ENCODE data around the gene PGBD5. TPM values are rescaled to one million over a fixed set of nuclear protein-coding genes. Genes with fewer than 3 reads are reported as not detected.

The PGBD5 gene
- total RNA-seq, 1 donor from 2014 or later, result 3.5 TPM

DNA sequence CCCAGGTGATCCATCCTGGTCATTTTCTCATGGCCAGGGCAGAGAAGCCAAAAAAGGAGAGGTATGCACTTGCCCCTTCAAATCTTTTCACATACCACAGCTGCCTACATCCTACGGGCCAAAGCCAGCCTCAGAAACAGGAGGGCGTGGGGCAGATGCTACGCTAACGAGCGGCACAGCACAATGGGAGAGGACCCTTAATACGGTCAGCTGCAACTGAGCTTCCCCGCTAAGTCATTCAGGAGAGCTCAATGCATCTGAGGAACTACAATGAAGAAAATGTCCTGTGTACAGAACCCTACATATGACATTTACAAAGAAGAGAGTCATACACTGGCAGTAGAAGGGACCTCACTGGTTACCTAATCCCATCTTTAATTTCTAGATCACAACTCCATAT is 78.2 kb downstream of the PGBD5 start:
- DNase-seq (ENCODE audit: low spot score), result no peak

DNA sequence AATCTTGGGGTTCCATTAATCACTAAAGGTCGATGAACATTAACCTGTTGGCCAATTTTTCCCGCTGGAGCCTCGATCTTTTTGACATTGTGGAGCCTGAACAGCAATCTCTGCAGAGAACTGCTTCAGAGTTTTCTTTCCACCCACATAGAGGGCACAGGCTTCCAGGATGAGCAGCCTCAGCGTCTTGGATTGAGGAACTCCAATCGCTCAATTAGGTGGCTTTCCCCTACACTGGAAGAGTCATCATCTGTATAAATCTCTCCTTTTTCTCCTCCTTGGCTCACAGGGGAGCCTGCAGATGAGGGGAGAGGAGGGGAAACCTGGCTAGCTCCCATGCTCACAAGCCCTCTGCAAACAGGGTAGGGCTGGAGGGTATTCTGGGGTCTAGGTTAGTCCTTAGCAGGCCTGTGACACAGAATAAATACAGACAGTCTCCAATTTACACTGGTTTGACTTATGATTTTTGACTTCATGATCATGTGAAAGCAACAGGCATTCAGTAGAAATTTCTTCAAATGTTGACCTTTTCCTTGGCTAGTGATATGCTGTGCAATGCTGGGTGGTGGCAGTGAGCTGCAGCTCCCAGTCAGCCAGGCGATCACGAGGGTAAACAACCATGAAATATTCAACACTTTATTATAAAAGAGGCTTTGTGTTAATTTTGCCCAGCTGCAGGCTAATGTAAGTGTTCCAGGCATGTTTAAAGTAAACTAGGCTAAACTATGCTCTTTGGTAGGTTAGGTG is 80.8 kb downstream of the PGBD5 start:
- DNase-seq (ENCODE audit: low spot score), result no peak

DNA sequence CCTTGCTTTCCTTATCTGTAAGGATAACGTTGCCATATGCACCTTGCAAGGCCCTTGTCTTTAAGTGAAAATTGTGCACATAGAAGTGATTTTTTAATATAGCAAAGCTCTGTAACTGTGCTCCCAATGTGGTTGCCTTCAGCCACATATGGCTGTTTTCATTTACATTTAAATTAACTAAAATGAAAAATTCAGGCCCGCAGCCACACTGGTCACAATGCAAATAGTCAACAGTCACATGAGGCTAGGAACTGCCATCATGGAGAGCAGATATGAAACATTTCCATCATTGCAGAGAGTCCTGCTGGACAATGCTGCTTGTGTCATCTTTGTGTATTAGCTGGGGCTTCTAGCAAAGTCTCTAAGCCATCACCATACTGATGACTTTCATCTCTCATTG is 83.4 kb downstream of the PGBD5 start:
- no peak for DNase-seq (ENCODE audit: low spot score)

DNA sequence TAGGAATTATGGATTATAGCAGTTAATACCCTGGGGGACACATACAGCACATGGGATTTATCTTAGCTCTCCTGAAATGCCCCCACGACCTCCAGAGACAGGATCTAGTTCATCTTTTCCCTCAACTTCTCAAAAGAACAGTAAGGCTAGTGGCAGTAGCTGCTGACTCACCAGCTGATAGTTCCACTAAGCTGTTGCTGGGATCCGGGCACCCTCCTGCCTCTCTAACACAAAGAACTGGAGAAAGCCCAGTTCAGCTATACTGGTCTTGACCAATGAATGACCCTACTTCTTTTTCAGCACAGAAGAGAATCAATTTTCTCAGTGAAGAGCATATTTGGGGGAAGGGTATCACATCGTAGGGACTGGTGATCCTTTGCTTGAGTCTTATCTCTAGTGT is 84.1 kb downstream of the PGBD5 start:
- no peak for DNase-seq (ENCODE audit: low spot score)

- DNase-seq (ENCODE audit: low spot score), result no peak
Measured at GRCh38 chr1:230341162-230341546, 85.0 kb downstream of the PGBD5 start.

GRCh38 chr1:230340526-230341161 is 85.5 kb downstream of the PGBD5 start:
- no peak for DNase-seq (ENCODE audit: low spot score)

- no peak for DNase-seq (ENCODE audit: low spot score)
Measured at GRCh38 chr1:230339033-230339432, 87.1 kb downstream of the PGBD5 start.

DNA sequence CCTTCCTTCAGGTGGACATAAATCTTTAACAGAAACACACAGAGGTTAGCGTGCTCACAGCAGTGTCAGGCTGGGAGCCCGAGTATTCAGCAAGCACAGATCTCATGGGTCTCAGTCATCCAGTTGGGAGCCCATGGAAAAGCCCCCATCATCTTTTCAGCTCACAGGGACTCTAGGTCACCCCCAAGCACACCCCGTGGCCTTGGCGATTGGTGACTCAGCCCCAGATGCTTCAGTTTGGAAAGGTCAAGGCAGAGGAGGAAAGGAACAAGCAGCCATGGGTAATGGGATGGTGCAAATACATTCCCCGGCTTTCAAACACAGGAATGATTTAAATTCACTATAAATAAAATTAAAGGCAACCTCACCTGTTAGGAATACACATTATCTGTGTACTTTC is 88.9 kb downstream of the PGBD5 start:
- no peak for DNase-seq (ENCODE audit: low spot score)

DNA sequence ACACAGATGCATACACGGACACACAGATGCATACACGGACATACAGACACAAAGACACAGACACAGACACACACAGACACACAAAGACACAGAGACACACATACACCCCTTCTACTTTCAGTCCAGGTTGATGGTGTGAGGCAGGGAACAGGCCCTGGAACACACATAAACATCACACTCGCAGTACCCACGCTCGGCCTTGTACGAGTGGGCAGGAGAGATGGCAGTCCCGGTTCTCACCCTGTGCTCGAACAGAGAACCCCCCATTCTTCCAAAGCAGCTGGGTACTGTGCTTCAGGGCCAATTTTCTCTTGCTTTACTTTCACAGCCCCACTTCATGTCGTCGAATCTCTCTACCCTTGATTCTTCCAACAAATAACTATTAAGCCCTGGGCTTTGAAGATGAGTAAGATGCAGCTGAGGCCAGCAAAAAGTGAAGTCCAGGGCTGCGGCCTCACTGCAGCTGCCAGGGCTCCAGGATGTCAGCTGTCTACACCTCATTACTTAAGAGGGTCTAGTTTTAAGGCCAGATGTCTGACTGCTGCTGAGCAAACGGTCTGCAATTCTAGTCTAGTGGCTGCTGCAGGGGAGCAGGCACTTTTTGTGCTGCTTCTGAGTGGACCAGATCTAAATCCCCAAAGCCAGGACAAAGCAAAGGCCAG is 90.1 kb downstream of the PGBD5 start:
- no peak for DNase-seq (ENCODE audit: low spot score)

- DNase-seq (ENCODE audit: low spot score), result no peak
Measured at GRCh38 chr1:230334447-230334837, 91.7 kb downstream of the PGBD5 start.

- DNase-seq (ENCODE audit: low spot score), result no peak
Measured at GRCh38 chr1:230333590-230334446, 92.3 kb downstream of the PGBD5 start.

DNA sequence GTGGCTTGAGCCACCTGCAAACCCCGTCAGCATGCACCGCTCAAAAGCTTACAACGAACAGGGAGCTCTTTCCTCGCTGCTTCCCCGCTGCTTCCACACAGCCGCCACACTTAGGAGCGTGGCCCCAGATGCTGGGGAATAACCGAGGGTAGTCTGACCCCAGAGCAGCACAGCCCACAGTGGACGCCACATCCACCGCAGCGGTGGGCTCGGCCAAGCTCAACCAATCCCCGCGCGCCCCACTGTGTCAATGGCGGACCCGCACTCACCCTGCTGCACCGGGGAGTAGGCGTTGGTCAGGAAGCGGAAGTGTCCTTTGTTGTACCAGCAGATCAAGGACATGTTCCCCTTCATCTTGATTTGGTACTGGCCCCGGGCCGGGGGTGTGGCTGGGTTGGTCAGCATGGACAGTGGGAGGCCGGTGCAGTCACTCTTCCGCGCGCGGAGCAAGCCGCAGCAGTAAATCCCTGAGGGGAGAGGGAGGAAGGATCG is 93.5 kb downstream of the PGBD5 start:
- no peak for DNase-seq (ENCODE audit: low spot score)

- DNase-seq (ENCODE audit: low spot score), result no peak
Measured at GRCh38 chr1:230332061-230332460, 94.1 kb downstream of the PGBD5 start.

DNA sequence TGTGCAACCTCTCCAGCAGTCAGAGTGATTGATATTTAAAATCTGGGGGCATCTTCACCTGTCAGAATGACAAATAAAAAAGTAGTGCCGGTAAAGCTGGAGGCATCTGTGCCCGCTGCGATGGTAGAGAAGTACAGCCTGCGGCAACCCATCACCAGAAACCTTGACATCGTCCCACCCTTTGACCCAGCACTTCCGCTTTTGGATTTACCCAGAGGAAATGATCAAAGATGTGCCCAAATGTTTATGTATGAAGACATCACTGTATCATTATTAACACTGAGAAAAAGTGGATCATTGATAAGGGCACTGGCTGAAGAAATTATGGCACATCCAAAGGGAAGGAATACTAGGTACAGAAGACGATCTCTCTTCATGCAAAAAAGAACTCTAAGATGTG is 96.0 kb downstream of the PGBD5 start:
- DNase-seq (ENCODE audit: low spot score), result no peak

DNA sequence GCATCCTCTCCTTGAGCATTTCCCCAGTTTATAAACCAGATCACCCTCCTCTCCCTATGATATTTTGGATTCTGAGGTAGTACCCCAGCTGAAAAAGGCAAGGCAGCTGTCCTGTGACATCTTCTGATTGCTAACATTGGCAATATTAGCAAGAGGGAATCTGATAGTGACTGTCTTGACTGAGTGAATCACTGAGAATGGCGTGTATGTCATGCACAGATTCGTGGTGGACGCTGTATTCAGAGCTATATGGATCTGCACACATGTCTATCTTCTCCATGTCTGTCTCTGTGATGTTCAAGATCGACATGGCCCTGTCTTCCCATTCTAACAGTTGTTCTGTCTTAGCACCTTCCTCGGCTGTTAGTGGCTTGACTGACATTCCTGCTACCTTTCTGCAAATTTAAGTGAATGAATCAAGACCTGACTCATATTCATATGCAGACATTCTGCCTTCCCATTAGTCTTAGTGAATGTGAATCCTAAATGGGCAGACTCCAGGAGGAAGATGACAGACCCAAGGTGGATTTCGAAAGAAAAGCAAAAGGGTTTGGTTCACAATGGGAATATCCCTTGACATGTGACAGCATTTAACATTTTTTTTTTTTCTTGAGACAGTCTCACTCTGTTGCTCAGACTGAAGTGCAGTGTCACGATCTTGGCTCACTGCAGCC is 97.7 kb downstream of the PGBD5 start:
- no peak for DNase-seq (ENCODE audit: low spot score)

DNA sequence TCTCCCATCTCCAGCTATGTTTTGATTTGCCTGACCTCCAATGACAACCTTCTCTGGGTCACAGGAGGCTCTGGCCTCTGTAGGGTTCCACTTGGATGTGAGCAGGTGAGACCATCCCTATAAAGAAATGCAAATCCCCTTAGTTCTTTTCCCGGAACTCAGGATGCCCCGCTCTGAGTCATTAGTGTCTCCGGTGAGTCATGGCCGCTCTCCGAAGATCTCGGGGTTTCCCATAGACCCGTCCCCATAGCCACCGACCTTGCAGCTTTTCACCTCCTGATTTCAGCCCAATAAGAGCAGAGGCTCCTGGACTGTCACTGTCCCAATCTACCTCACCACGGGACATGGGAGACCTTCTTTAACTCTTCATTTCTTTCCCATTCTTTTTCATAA is 98.2 kb downstream of the PGBD5 start:
- DNase-seq (ENCODE audit: low spot score), result no peak

DNA sequence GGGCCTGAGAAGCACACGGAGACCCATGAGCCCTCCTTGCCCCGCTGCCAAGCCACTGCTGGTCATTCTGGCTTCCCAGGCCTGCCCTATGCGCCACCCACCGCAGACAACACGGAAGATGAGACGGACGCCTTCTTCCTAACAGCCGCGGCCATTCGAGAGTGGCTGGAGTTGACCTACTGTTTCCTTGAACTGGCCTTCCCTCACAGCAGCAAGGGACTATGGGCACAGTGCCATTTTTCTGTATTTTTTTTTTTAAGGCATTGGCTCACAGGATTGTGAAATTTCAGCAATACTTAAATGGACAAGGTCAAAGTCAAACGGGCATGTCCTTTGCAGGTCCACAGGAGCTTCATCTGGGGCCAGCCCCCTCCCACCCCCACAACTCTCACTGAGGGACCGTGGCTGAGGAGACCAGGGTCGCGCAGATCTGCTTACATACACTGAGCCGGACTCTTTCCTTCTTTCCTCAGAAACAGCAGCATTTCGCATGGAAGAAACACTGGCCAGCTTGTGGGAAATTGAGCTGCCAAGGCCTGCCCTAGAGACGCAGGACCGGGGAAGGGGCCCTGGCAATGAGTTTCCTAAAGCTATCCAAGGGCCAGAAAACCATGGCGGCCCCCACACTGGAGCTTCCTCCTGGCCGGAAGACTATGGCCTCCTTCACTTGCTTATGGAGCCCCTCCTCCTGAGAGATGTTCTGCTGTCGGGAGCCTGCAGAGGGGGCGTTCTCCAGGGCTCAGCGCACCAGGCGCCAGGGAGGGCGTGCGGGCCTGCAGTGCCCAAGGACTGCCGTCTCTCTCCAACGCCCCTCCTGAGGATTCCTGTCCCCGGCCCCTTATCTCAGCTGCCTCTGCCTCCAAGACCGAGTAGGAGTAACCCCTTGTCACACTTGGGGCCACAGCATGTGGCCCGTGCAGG is 98.9 kb downstream of the PGBD5 start:
- no peak for DNase-seq (ENCODE audit: low spot score)

DNA sequence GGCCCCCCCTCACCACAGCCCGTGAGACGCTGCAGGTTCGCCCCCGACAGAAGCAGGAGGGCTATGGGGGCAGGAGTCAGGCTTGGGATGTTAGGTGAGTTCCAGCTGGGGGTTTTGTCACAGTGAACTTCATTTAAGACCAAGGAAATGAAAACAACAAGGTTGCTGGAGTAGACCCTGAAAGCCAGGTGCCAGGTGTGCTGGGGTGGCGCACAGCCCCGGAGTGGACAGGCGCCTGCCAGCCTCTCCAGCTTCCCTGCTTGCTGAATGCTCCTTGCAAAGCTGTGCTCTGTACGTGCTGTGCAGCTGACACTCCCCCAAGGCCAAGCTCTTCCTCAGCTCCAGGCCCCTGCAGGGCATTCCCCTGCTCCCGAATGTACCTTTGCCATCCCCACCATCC is 102.4 kb downstream of the PGBD5 start:
- DNase-seq (ENCODE audit: low spot score), result no peak

DNA sequence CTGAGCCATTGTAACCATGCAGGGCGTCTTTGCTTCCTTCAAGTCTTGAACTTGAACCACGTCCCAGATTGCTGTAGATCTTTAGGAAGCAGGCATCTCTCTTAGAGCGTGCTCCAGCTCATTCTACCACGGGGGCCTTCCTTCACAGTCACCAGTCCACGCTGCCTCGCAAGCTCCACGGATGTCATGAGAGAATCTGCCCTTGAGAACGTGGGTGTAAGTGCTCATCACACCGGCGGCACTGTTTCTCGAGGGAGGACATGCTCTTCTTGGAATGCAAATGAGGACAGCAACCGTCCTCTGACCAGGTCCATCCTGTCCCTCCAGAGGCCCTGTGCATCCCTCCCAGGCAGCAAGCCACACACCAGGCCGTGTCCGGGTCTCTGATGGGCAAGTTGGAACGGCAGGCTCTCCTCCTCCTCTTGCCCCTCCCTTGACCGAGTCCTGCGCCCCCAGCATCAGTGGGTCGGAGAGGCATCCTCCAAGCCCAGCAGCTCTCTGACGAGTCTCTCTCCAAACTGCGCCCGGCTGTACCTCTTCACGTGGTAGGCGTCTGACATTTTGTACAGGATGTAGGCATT is 103.1 kb downstream of the PGBD5 start:
- no peak for DNase-seq (ENCODE audit: low spot score)

DNA sequence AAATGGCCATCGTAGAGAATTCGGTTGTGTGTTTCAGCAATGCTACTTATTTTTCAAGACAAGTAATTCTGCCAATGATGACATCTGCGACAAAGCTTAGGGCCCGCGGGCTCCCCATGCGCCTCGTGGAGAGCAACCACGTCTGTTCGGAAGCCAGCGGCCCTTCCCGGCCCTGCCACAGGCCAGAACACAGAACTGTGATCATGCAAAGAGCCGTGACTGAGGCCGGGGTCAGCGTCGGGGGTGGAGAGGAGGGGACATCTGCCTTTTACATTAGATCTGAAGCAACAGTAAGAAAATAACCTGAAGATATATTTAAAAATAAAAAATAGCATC is 103.7 kb downstream of the PGBD5 start:
- DNase-seq (ENCODE audit: low spot score), result no peak
